Measurements from ENCODE around the gene CEBPB.
"Not testable (repeated sequence)": the region's sequence is repeated elsewhere in the genome, so short reads cannot be mapped to it uniquely, and the experiment has no call there.

CEBPB gene

DNA sequence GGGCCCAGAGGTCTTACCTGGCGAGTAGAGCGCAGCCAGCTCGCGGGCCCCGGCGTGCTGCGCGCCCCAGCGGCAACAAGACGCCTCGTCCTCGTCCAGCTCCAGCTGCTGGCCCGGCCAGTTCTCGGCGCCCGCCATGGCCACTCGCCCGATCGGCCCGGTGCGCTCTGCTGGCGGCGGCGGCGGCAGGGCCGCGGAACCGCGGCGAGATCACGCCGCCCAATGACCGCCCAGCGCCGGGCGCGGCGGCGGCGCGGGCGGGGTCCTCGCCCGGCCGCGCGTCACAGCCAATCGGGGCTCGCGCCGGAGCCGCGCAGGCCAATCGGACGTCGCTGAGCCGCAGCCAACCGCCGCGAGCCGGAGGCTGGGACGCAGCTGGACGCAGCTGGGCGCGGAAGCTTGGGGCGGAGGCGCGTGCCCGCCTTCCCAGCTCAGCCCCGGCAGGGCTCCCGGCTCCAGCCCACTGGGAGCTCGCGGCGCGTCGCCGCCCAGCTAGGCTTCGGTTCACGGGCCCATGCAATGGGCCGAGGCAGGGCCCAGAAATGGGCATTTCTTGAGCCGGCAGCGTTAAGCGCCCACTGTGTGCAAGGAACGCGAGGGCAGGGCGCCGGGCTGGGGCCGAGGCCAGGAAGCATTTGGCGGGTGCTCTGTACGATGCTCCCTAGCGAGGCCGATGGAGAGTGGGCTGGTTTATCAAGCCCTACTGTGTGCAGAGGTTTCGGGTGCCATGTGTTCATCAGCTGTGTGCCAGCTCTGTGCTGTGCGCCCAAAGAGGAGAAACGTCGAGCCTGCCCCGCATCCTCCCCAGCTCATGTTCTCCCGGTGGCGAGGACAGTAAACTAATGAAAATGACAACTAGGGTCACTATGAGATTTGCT is 36.9 kb upstream of the CEBPB start, which contains the start of gene PEDS1:
Gene PEDS1, minus strand, starts transcription at position 224 of the 878 bp plus-strand sequence. Its CDS starts 86 bp downstream, at position 138.
- H3K4me2 ChIP-seq (ENCODE audit: low read depth, low read length): peak within 1 kb of the TSS; percentile 95
- TF ChIP-seq EZH2phosphoT487 (IDR thresholded peaks at IDR 0.05; ENCODE audit: low read length) (no peak), EZH2 (optimal IDR thresholded peaks at IDR 0.05; ENCODE audit: low read depth, low read length) (no peak)
- TF ChIP-seq, protein P1, sequence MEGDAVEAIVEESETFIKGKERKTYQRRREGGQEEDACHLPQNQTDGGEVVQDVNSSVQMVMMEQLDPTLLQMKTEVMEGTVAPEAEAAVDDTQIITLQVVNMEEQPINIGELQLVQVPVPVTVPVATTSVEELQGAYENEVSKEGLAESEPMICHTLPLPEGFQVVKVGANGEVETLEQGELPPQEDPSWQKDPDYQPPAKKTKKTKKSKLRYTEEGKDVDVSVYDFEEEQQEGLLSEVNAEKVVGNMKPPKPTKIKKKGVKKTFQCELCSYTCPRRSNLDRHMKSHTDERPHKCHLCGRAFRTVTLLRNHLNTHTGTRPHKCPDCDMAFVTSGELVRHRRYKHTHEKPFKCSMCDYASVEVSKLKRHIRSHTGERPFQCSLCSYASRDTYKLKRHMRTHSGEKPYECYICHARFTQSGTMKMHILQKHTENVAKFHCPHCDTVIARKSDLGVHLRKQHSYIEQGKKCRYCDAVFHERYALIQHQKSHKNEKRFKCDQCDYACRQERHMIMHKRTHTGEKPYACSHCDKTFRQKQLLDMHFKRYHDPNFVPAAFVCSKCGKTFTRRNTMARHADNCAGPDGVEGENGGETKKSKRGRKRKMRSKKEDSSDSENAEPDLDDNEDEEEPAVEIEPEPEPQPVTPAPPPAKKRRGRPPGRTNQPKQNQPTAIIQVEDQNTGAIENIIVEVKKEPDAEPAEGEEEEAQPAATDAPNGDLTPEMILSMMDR (IDR thresholded peaks at IDR 0.05; ENCODE audit: low read length): no peak
- H3F3A ChIP-seq (ENCODE audit: insufficient read depth, low read length): no peaks in the 10 kb centered on the region
- no peaks in the 10 kb centered on the region for H3K36me3 ChIP-seq (replicated peaks; ENCODE audit: insufficient read depth, low read length)
- no peak within 1 kb of the TSS for H3K27ac ChIP-seq (ENCODE audit: low read length)
- H3K27me3 ChIP-seq (replicated peaks; ENCODE audit: insufficient read depth, low read length): 0 out of 2 replicates have a peak, but pooled peaks cover 2% of the 10 kb centered on the region
- no peaks in the 10 kb centered on the region for H3K9me3 ChIP-seq (replicated peaks; ENCODE audit: insufficient read depth, low read length)
- peak; percentile 90 for DNase-seq
- peaks cover 29% of the 10 kb centered on the region for H3K79me2 ChIP-seq (ENCODE audit: low read length)
- peak within 1 kb of the TSS; percentile 87 for H2AFZ ChIP-seq (ENCODE audit: low read length)
- H3K4me1 ChIP-seq (ENCODE audit: low read length): peaks cover 6% of the 10 kb centered on the region; the same call in 1 of the 2 replicates
- peak within 1 kb of the TSS; percentile 96 for H3K4me3 ChIP-seq (ENCODE audit: low read length)
- H3K9me2 ChIP-seq (replicated peaks; ENCODE audit: insufficient read depth, low read length): no peaks in the 10 kb centered on the region
- H3K9ac ChIP-seq (ENCODE audit: low read length): peak within 1 kb of the TSS; percentile 78
- H4K20me1 ChIP-seq (ENCODE audit: insufficient read depth, low read length): no peaks in the 10 kb centered on the region

DNA sequence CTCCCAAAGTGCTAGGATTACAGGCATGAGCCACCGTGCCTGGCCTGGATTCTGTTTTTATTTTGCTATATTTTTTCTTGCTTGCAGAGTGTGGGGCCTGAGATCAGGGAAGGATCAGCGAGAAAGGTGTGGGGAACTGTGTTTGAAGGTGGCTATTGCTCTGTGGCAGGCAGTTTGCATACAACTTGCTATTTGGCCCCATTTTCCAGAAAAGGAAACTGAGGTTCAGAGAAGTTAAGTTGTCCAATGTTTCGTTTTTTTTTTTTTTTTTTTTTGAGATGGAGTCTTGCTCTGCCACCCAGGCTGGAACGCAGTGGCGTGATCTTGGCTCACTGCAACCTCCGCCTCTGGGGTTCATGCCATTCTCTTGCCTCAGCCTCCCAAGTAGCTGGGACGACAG is 29.1 kb upstream of the CEBPB start:
- not testable (repeated sequence) for H3K27ac ChIP-seq (ENCODE audit: low read length); H2AFZ ChIP-seq (ENCODE audit: low read length); H3K9me2 ChIP-seq (replicated peaks; ENCODE audit: insufficient read depth, low read length); H3K36me3 ChIP-seq (replicated peaks; ENCODE audit: insufficient read depth, low read length); H3K9ac ChIP-seq (ENCODE audit: low read length); H4K20me1 ChIP-seq (ENCODE audit: insufficient read depth, low read length); H3K9me3 ChIP-seq (replicated peaks; ENCODE audit: insufficient read depth, low read length); H3K4me2 ChIP-seq (ENCODE audit: low read depth, low read length); H3K4me1 ChIP-seq (ENCODE audit: low read length); H3F3A ChIP-seq (ENCODE audit: insufficient read depth, low read length); H3K79me2 ChIP-seq (ENCODE audit: low read length); H3K27me3 ChIP-seq (replicated peaks; ENCODE audit: insufficient read depth, low read length); H3K4me3 ChIP-seq (ENCODE audit: low read length); DNase-seq

DNA sequence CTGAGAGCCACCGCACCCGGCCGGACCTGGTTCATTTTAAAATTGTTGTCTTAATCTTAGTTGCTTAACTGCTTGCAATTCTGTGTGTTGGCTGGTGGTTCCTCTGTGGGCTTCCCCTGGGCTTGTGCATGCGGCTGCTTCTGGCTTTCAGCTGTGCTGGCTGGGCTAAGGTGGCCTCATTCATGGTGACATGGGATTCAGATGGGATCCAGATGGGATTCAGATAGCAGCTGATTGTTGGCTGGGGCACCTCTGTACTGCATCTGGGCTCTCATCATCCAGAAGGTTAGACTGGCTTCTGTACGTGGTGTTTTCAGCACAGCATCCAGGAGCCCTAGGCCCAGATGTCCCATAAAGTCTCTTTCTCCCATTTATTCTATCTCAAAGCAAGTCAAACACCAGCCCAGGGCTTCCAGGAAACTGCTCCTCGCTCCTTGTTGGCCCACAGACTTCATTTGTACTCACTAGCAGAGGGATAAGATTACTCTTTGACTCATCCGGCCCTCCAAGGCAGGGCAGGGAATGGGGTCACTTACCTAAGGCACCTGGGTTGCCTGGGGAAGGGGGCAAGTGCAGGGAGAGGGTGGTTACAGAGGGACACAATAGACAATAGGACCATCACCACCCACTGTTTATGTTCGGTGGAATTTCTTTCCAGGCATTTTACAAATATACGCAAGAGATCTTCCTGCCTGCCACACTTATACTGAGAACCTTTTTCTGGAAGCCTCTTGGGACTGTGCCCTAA is 26.9 kb upstream of the CEBPB start:
- DNase-seq: no peak
- Histone ChIP-seq H3K4me2 (ENCODE audit: low read depth, low read length) (no peak overlapping the region), H3K27me3 (replicated peaks; ENCODE audit: insufficient read depth, low read length) (no peaks in the 10 kb centered on the region), H2AFZ (ENCODE audit: low read length) (no peak overlapping the region), H3F3A (ENCODE audit: insufficient read depth, low read length) (no peaks in the 10 kb centered on the region), H3K27ac (ENCODE audit: low read length) (no peak overlapping the region), H3K4me1 (ENCODE audit: low read length) (no peaks in the 10 kb centered on the region), H3K79me2 (ENCODE audit: low read length) (no peaks in the 10 kb centered on the region), H4K20me1 (ENCODE audit: insufficient read depth, low read length) (no peaks in the 10 kb centered on the region), H3K9ac (ENCODE audit: low read length) (no peak overlapping the region), H3K9me3 (replicated peaks; ENCODE audit: insufficient read depth, low read length) (no peaks in the 10 kb centered on the region), H3K36me3 (replicated peaks; ENCODE audit: insufficient read depth, low read length) (no peaks in the 10 kb centered on the region), H3K4me3 (ENCODE audit: low read length) (no peak overlapping the region), H3K9me2 (replicated peaks; ENCODE audit: insufficient read depth, low read length) (no peaks in the 10 kb centered on the region)
- TF ChIP-seq, protein P1 (IDR thresholded peaks at IDR 0.05; ENCODE audit: low read length): no peak
- TF ChIP-seq EZH2 (optimal IDR thresholded peaks at IDR 0.05; ENCODE audit: low read depth, low read length) (no peak), EZH2phosphoT487 (IDR thresholded peaks at IDR 0.05; ENCODE audit: low read length) (no peak)
